Measurements from ENCODE around the gene FAM32A. TPM values are rescaled to one million over a fixed set of nuclear protein-coding genes. Genes with fewer than 3 reads are reported as not detected.

The FAM32A gene
- total and polyA plus RNA-seq, 2 of the 8 experiments (the other 6 are each of a cell fraction or from before 2014, with no cell fraction given) = 75.6 to 105 TPM

DNA sequence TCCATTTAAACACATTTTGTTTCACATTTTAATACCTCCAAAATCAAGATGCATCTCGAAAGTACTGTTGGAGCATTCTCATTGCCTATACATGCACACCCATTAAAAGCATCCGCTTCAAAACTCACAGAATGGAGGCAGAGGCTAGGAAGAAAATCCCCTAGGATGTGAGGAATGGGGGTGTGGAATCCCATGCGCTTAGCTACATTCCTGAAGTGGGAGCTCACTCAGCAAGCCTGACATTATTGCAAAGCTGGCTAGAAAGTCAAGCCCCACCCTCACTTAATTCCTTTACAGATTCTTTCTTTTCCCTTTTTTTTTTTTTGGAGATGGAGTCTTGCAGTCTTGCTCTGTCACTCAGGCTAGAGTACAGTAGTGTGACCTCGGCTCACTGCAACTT, 4.6 kb upstream of the FAM32A start:
- 90% methylated on average over 4 of the region's 4 CpGs; no CpG with 5 or more reads in 1 of the 2 experiments for WGBS, 2 experiments (ENCODE audit: extremely low coverage in 1 of 2, insufficient coverage in 1 of 2, insufficient read length in 1 of 2, insufficient replicate concordance in 2 of 2, low coverage in 1 of 2, low lambda C conversion rate in 2 of 2, missing lambda C conversion rate in 1 of 2)
- H2BK20ac ChIP-seq (ENCODE audit: low read length) = no peak overlapping the region
- no peak overlapping the region for H3K14ac ChIP-seq (ENCODE audit: insufficient read length)
- H4K20me1 ChIP-seq (replicated peaks in 1 of 2; ENCODE audit: control insufficient read depth in 1 of 2, insufficient read depth in 2 of 2, low read length in 2 of 2) = no peaks in the 10 kb centered on the region
- FAIRE-seq (no peak), DNase-seq (ENCODE audit: low read depth in 1 of 2, low spot score in 2 of 2) (no peak)
- H2BK120ac ChIP-seq (replicated peaks; ENCODE audit: low read depth, low read length) = no peak overlapping the region
- H4K5ac ChIP-seq (ENCODE audit: insufficient read length, low read depth, low read length) = no peak overlapping the region
- no peak overlapping the region for H2BK15ac ChIP-seq (ENCODE audit: low read length)
- no peak overlapping the region for H2AFZ ChIP-seq (ENCODE audit: low read length)
- no peak overlapping the region for H4K91ac ChIP-seq (replicated peaks; ENCODE audit: insufficient read length, low read length)
- no peak overlapping the region for H3K4me3 ChIP-seq (ENCODE audit: extremely low read depth in 1 of 4, insufficient read depth in 2 of 4, low read depth in 3 of 4, low read length in 4 of 4)
- H2BK5ac ChIP-seq (ENCODE audit: low read depth, low read length) = no peak overlapping the region
- no peak overlapping the region for H2AK5ac ChIP-seq (ENCODE audit: low read depth, low read length)
- no peak overlapping the region for H3K56ac ChIP-seq (replicated peaks; ENCODE audit: insufficient read length, low read depth, low read length)
- H3K9ac ChIP-seq (replicated peaks in 1 of 4; ENCODE audit: extremely low read depth in 1 of 4, low read depth in 3 of 4, low read length in 3 of 4) = no peak overlapping the region
- ChIA-PET CTCF (ENCODE audit: partially characterized antibody) (interaction anchor here (0.7 to 3.3 kb wide), 7 partner anchors 10 to 196 kb away, joined by 3 to 15 read pairs (median 3); no protein-coding TSS in a partner anchor), POLR2A (ENCODE audit: partially characterized antibody) (interaction anchor here (0.7 to 1.8 kb wide), 2 partner anchors 104 to 924 kb away, joined by 3 to 8 read pairs; partner anchors contain the start of gene TPM4)
- no peak overlapping the region for H4K8ac ChIP-seq (ENCODE audit: extremely low read depth, insufficient read depth, low read length)
- H3K36me3 ChIP-seq (ENCODE audit: control insufficient read depth in 2 of 4, insufficient read depth in 4 of 4, low read length in 3 of 4) = no peaks in the 10 kb centered on the region
- peaks cover 3 to 4% of the 10 kb centered on the region in 2 experiments; a peak in 2 of 4 replicates for H3K9me3 ChIP-seq (ENCODE audit: insufficient read depth in 2 of 2, low read depth in 1 of 2, low read length in 1 of 2)
- no peak overlapping the region for H2BK12ac ChIP-seq (ENCODE audit: low read depth, low read length)
- H3K4ac ChIP-seq (replicated peaks; ENCODE audit: insufficient read length, low read depth, low read length) = no peak overlapping the region
- no peaks in the 10 kb centered on the region for H3K4me1 ChIP-seq (replicated peaks in 1 of 4; ENCODE audit: control insufficient read depth in 3 of 4, insufficient read depth in 4 of 4, low read length in 3 of 4)
- H3K79me2 ChIP-seq (ENCODE audit: control insufficient read depth in 1 of 2, insufficient read depth in 2 of 2, low read length in 2 of 2) = no peaks in the 10 kb centered on the region
- no peaks in the 10 kb centered on the region; the same call in 1 of the 2 replicates for H3K23me2 ChIP-seq (ENCODE audit: low read depth, low read length)
- H3K27ac ChIP-seq (ENCODE audit: low read depth, low read length) = no peak overlapping the region
- no peak overlapping the region for H3K4me2 ChIP-seq (ENCODE audit: insufficient read depth in 1 of 2, low read depth in 2 of 2, low read length in 2 of 2)
- H3K79me1 ChIP-seq (ENCODE audit: low read depth, low read length) = no peaks in the 10 kb centered on the region
- H3K27me3 ChIP-seq (replicated peaks in 1 of 4; ENCODE audit: control insufficient read depth in 3 of 4, extremely low read depth in 1 of 4, insufficient read depth in 3 of 4, low read length in 3 of 4) = no peaks in the 10 kb centered on the region
- H3K18ac ChIP-seq (ENCODE audit: extremely low read depth, low read length) = no peak overlapping the region
- H3K23ac ChIP-seq (ENCODE audit: insufficient read length) = no peak overlapping the region
- TF ChIP-seq RNF2 (IDR thresholded peaks at IDR 0.05; ENCODE audit: borderline replicate concordance, low read depth, low read length, missing control alignments, poor library complexity, severe bottlenecking) (no peak), GABPA (IDR thresholded peaks at IDR 0.05; ENCODE audit: borderline replicate concordance, insufficient read depth, low read length) (no peak), GTF2F1 (IDR thresholded peaks at IDR 0.05; ENCODE audit: borderline replicate concordance, low read depth, low read length) (no peak), RBBP5 (IDR thresholded peaks at IDR 0.05; ENCODE audit: borderline replicate concordance, low read depth, low read length) (no peak), BACH1 (IDR thresholded peaks at IDR 0.05; ENCODE audit: low read length) (no peak), TAF1 (IDR thresholded peaks at IDR 0.05; ENCODE audit: low read depth, low read length) (no peak), EP300 (IDR thresholded peaks at IDR 0.05; ENCODE audit: borderline replicate concordance in 1 of 2, low read depth in 2 of 2, low read length in 2 of 2) (no peak), EZH2 (IDR thresholded peaks at IDR 0.05; ENCODE audit: low read depth, low read length, severe bottlenecking) (no peak), EGR1 (IDR thresholded peaks at IDR 0.05; ENCODE audit: borderline replicate concordance, low read depth, low read length) (no peak), FOSL1 (IDR thresholded peaks at IDR 0.05; ENCODE audit: insufficient read depth, low read depth, low read length) (no peak), SAP30 (IDR thresholded peaks at IDR 0.05; ENCODE audit: insufficient read depth, insufficient replicate concordance, low read length) (no peak)
- TF ChIP-seq, protein P1, sequence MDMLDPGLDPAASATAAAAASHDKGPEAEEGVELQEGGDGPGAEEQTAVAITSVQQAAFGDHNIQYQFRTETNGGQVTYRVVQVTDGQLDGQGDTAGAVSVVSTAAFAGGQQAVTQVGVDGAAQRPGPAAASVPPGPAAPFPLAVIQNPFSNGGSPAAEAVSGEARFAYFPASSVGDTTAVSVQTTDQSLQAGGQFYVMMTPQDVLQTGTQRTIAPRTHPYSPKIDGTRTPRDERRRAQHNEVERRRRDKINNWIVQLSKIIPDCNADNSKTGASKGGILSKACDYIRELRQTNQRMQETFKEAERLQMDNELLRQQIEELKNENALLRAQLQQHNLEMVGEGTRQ (IDR thresholded peaks at IDR 0.05; ENCODE audit: low read length) = no peak

All from H1 (cell line).